ENCODE results near the gene TMEM247.

The TMEM247 gene

DNA sequence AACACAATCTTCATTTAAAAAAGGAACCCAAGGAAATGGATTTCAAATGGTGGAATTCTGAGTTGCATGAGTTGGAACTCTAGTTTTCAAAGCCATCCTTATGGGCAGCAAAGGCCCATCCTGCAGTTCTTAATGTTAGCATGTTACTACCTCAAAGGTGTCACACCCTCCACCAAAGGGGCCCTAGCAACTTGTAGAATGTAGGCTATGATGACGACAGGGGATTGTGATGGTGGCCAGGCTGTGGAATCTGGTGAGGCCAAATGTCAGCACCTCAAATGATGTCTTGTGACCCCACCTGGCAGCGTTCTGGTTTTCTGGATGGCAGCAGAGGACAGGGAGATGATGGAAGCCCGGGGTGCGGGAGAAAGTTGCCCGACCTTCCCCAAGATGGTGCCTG, at the start of gene TMEM247:
TMEM247 (plus strand) TSS at position 301 of the 400 bp plus-strand sequence.
- no peak for DNase-seq

DNA sequence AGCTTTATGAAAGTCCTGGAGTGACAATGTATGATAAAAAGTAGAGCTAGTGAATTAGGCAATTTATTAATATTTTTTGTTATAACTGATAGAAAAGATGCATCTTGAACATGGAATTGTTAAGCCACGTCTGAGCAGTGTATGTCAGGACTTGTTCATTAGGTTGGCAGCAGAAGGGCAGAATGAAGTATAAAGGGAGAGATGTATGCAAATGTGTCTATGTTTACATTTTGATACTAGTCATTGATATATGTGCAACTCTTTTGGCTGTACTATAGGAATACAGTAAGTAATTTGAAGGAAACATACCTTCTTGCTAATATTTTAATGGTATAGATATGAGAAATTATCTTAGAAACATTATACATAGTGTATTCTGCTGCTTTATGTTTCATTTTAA, 49.0 kb upstream of the TMEM247 start:
- DNase-seq: no peak

DNA sequence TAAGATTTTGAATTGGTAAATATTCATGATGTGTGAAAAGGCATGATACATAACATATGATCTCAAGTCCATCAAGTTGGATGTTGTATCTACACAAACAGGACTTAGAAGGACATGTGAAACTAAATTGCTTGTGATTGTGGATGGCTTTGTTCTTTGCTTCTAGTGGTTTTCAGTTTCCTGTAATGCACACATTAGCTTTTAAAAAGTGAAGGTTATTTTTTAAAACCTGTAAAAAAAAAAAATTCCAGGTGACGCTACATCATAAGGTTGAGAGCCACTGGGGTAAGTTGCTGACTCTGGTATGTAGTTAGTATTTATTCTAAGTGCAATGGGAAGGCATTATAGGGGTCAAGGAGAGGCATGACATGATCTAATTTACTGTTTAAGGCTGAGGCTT, 48.4 kb upstream of the TMEM247 start:
- DNase-seq: no peak

DNA sequence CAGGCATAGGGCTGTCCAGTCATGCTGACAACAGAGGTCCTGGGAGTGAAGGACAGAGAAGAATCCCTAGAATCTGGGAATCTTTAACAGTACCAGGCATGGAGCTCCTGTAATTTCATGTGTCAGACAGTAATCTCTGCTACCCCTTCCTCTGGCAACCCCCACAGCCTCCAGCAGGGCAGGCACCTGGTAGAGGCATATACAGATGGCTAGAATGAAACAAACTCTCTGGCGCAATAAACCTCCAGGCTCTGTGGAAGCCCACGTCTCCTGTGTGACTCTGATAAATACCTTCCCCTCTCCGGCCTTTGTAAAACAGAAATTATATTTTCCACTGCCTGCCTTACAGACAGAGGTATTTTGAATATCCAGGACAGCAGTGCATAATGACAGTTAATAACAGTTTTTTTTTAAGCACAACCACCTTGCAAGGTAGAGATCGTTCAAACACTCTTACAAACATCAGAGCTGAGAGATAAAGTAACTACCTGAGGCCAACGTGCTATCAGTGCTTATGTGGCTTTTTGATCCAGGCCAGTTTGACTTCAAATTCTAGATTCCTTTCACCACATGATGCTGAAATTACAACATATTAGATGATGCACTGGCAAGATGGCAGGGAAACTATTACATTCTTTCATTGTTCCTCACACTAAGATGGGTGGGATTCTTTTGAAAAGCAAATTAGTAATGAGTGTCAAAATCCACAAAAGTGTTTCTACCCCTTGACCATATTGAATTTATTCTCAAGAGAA, 47.7 kb upstream of the TMEM247 start:
- no peak for DNase-seq

DNA sequence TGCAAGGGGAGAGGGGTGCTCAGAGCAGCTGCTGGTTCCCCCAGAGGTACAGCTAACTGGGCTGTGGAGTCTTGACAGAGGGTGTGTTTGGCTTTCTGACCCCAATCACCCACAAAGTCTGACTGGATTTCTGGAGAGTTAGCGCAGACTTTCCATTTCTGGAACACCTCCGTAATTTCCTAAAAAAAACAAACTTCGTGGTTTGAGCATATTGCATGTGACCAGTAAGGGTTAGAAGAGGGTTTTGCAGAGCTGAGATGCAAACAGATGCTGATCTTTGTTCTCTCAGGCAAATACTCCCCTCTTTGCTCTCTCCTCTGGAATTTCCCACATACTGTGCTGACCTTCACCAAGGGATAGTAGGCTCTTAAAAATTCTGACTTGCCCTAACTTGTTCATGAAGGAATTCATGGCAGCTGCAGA, 44.5 kb upstream of the TMEM247 start:
- DNase-seq: no peak

GRCh38 chr2:46435353-46435752, 44.0 kb upstream of the TMEM247 start:
- DNase-seq: no peak

DNA sequence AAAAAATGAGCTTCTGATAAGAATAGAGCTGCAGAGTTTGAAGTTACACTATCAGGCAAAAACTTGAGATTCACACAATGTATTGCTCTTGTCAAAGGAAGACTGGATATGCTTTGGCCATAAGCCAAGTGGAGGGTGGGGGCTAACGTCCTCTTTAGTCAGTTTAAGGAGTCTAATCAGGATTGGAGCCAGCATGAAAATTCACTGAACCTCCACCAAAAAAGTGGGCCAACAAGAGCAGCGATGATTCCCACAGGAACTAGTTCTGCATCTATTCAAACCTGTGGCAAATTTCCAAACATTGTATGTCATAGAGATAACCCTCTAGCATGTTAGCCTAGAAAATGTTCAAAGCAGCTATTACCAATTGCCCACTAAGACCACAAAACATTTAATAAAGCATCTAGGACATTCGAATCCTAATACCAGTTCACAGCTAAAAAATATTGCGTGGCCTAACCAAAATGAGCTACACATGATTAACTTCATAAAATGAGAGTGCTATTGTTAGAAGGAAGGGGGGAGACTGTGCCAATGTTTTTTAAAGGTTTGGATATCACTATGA, 43.5 kb upstream of the TMEM247 start:
- no peak for DNase-seq

- DNase-seq: no peak
Measured at GRCh38 chr2:46436800-46437199, 42.6 kb upstream of the TMEM247 start.

DNA sequence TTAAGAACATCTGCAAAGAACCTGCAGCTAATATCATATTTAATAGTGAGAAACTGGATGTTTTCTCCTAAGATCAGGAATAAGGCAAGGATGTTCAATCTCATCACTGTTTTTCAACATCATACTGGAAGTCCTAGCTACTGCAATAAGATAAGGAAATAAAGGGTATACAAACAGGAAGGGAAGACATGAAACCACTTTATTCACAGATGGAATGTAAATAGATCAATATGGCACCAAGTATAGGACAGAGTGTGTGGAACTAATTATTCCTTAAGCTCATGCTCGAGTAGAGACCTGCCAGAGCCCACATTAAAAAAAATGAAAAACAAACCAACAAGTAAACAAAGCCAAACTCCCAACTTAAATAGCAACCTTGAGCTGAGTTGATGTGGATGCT, 41.3 kb upstream of the TMEM247 start:
- no peak for DNase-seq

DNA sequence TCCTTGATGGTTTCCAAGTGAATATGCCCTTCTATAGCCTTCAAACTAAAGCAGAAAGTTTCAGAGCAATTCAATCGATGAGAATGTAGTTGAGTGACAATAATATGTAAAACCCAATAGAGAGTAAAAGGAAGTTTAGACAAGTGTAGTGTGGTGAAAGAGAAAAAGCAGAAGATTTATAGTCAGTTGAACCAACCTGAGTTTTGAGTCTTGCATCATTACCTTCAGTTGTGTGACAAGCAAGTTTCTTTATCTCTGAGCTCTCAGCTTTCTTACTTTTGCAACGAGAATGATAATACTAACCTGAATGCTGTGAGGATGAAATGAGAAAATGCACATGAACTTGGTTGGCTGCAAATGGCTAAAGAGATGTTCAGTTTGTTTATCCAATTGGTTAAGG, 40.6 kb upstream of the TMEM247 start:
- no peak for DNase-seq

DNA sequence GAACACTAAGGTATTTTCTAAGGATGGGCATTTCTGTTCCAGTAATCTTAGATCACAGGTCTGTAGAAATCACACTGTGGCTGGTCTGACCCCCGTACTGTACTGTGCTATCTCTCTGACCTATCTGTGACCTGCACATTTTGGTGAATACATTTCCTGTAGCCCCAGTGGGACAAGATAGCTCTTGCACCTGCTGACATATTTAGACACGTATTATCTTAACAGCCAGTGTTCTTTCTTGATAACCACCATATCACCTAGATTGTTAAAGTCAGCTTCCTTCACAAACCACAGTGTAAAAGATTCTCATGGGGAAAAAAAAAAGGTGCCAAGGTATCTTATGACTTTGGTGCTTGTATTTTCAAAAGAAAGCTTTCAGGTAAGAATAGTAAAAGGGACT, 39.8 kb upstream of the TMEM247 start:
- DNase-seq: no peak

- no peak for DNase-seq
Measured at GRCh38 chr2:46441838-46442712, 37.3 kb upstream of the TMEM247 start.

GRCh38 chr2:46444732-46445131, 34.6 kb upstream of the TMEM247 start:
- no peak for DNase-seq

DNA sequence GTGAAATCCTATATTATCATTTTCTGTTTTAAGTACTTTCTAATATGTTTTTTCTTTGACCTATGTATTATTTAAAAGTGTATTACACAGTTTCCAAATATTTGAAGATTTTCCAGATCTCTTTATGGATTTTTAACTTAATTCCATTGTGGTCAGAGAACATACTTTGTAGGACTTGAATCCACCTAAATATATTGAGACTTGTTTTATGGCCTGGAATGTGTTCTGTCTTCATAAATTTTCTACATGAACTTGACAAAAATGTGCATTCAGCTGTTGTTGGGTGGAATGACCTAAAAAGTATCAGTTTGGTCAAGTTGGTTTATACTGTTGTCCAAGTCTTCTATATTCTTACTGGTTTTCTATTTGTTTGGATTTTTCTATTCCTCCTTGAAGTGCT, 33.8 kb upstream of the TMEM247 start:
- DNase-seq: no peak

- DNase-seq: no peak
Measured at GRCh38 chr2:46446871-46447568, 32.3 kb upstream of the TMEM247 start.

DNA sequence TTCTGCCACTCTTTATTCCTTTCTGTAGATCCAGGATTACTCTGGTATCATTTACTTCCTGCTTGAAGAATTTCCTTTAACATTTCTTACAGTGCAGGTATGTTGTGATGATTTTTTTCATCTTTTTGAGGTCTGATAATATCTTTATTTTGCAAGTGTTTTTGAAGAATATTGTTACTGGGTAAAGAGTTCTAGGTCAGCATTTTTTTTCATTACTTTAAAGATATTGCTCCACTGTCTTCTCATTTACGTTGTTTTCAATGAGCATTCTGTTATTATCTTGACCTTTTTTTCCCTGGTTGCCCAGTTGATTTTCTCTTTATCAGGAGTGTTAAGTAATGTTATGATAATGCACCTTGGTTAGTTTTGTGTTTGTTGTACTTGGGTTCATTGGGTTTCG, 31.7 kb upstream of the TMEM247 start:
- no peak for DNase-seq

- DNase-seq: no peak
Measured at GRCh38 chr2:46448111-46448510, 31.3 kb upstream of the TMEM247 start.

DNA sequence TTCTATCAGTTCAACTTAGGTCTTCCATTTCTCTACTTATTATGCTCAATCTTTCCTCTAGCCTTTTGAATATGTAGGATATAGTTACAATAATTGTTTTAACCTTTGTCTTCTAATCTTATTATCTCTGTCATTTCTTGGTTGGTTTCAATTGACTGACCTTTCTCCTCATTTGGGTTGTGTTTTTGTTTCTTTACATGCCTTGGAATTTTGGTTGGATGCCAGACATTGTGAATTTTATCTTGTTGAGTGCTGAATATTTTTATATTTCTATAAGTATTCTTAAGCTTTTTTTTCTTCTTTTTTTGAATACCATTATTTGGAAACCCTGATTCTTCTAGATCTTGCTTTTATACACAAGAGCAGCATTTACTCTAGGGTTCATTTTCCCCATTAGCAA, 30.7 kb upstream of the TMEM247 start:
- no peak for DNase-seq

DNA sequence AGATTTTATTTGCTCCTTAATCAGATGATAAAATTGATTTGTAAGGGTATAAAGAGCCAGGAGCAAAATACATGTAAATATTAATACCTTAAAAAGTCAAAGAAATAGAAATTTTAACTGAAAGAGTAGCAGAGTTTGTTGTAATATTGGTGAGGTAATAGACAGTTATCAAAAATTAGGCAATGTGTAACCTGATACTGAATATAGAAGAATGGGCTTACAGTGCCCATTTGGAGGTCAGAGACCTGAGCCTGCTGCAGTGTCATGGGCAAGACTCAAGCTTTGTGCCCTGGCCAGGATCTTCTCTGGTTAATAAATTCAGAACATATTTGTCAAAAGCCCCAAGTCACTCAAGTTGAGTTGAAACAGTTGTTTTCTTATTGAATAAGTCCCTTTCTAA, 29.7 kb upstream of the TMEM247 start:
- no peak for DNase-seq

DNA sequence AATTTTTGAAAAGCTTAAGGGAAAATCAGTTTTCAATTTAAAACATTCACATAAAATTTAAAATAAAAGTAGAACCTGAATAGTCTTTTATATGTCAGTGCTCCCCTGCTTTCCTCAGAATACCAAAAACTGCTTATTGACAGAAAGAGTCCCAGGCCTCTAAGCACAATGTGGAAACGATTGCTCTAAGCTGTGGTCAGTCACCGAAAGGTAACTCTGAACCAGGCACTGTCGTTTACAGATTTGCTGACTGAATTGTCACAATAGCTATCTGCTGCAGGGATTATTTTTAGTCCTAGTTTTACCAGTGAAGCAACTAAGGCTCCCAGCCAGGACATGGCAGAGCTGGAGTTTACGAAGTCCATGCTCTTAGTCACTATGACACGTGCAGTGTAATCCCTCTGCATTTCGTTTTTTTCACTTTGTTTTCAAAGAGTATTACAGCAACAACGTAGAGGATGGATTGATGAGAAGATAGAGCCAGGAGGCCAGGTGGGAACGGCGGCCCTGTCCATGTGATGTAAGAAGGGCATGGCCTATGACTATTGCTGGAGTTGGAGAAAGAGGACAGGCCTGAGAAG, 28.1 kb upstream of the TMEM247 start:
- no peak for DNase-seq

DNA sequence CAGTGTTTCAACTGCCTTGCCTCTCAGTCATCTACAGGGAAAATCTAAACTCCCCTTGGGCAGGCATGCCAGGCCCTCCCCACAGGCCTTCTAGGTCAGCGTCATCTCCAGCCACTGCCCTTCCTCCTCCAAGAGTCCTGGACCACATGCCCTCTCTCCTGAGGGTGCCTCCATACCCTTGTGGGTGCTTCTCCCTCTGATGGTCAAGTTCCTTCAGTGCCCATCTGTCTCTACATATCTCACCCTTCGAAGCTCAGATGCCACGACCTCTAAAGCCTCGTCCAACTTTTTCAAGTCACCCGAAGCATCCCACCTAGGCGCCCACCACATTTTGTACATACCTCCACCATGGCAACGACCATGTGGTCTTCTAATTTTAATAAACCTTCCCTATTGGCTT, 22.6 kb upstream of the TMEM247 start:
- no peak for DNase-seq

GRCh38 chr2:46458763-46459500, 20.4 kb upstream of the TMEM247 start:
- no peak for DNase-seq

Measured in NCI-H345 (cell line).